NCI-H1105 (cell line): ENCODE data around the gene PSMB10.

Experiments
- DNase-seq: peaks from one replicate; lab custom pipeline; 2025; lab: John Stamatoyannopoulos, UW

The PSMB10 gene

DNA sequence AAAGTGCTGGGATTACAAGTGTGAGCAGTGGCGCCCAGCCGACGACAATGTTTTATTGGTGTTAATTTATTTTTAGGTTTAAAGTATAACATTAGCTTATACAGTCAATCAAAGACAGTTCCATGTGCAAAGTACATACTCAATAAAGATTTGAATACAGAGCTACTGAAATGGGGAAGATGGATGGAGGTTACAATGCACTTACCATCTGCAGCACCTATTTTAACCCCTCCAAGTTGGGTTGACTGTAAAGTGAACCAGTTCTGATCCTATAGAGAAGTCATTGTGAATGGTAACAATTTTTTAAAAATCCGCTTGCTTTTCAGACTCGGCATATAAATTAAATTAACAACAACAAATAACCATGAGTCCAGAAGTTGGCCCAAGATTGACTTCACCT, 44.3 kb downstream of the PSMB10 start:
- no peak for DNase-seq

DNA sequence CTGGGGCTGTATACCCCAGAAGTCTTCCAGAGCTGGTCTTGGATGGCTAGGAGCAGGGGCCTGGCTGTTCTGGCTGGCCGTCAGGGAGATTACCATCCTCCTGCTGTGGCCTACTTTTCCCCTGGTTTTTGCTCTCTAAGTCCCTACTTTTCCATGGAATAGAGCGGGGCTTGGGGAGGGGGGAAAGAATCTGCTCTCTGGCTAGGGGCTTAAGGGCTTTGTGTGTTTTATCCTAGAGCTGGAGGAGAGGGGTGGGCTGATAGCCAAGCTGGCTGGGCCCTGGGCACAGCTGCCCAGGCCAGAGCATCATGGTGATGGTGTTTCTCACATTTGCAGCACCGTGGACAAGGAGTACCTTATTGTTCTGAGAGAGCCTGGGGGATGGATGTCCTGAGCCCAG, 48.3 kb downstream of the PSMB10 start:
- no peak for DNase-seq

DNA sequence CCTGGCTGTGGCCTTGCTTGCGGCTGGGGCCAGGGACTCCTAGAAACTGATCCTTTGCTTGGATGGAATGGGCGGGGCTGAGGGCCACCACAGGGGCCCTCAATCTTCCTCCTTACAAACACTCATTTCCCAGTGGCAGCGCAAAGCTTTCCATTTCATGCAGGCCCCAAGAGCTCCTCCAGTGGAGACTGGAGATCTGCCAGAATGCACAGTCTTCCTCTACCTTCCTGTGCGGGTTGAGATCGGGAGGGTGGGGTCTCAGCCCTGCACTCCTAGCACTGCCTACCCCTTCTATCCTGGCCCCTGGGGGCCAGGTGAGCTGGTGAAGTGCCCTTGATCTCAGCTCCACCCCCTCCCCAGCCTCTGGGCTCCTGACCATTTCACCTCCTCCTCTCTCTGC, 50.3 kb downstream of the PSMB10 start:
- no peak for DNase-seq

DNA sequence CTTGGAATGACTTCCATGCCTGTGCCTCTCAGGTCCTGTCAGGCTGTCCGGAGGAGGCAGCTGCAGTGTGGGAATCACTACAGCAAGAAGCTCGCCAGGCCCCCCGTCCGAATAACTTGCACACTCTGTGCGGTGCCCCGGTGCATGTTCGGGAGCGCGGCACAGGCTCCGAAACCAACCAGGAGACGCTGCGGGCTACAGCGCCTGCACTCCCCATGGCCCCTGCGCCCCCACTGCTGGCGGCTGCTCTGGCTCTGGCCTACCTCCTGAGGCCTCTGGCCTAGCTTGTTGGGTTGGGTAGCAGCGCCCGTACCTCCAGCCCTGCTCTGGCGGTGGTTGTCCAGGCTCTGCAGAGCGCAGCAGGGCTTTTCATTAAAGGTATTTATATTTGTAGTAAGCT, 50.7 kb downstream of the PSMB10 start:
- no peak for DNase-seq

DNA sequence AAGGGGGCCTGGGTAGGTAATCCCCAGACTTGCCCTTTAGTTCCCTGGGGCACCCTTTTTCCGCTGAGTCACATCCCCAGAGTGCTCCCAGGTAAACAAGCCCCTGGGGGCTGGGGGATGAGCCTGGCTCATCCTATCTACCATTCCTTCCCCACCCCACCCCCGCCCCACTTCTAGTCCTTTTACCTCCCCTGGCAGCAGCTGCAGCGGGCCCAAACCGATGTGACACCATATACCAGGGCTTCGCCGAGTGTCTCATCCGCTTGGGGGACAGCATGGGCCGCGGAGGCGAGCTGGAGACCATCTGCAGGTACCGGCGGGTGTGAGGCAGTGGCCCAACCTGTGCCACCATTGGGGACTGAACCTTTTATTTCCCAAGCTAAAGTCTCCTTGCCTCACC, 51.1 kb downstream of the PSMB10 start:
- DNase-seq: no peak

DNA sequence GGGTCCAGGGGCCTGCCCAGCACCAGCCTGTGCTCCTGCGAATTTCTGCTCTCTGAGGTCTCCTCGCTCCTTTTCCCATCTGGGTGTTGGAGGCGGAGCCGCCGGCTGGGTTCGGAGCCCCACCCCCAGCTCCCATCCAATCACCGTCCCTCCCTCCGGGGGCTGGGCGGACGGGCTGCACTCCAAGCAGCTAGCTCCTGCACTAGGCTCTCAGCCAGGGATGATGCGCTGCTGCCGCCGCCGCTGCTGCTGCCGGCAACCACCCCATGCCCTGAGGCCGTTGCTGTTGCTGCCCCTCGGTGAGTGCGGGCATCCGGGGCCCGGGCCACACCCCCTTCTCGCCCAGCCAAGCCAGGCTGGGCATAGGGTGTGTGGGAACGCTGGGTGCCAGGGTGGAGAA, 52.0 kb downstream of the PSMB10 start, which contains the start of gene NRN1L:
NRN1L (plus strand) TSS at position 202 of the 400 bp plus-strand sequence; CDS start at position 221, 19 bp downstream.
- peak; percentile 69 for DNase-seq
